Panc1 (cell line): ENCODE data around the gene CYP2W1. TPM values are rescaled to one million over a fixed set of nuclear protein-coding genes. Genes with fewer than 3 reads are reported as not detected.

Source experiments
- ATAC-seq: fragments of 200-7000 bp; cut with Tn5 transposase; 2 replicates; pipeline ENCODE4 v1.9.1; 2020; ENCODE audit warnings: mild to moderate bottlenecking, moderate library complexity
- BruUV-seq: library from RNA; stranded (reverse); fragments of 400-500 nt; replicated peaks from 2 replicates; lab custom pipeline; 2021; lab: Mats Ljungman, UMichigan
- CTCF ChIA-PET: fragments of 300-600 bp; sonication (Branson Sonifier 250); formaldehyde crosslinking; loops from one replicate; lab custom pipeline; 2022; ENCODE audit warnings: antibody characterized with exemption; lab: Charles Lee
- POLR2A ChIA-PET: fragments of 300-600 bp; sonication (Branson Sonifier 250); formaldehyde crosslinking; loops from one replicate; lab custom pipeline; 2022; ENCODE audit warnings: antibody characterized with exemption; lab: Charles Lee
- DNase-seq: peaks from one replicate; pipeline ENCODE4 v3.0.0-alpha.2; 2010; ENCODE audit warnings: low read depth, low spot score
- H3K27ac ChIP-seq: 2 replicates; pipeline ENCODE4 v1.5.1; 2011; ENCODE audit warnings: mild to moderate bottlenecking, low read length, inconsistent platforms
- H3K27me3 ChIP-seq: fragments of 200-500 bp; sonication (Bioruptor generic); 2 replicates; pipeline ENCODE4 v1.6.0; 2014; ENCODE audit warnings: low read length, inconsistent platforms; ENCODE audit not compliant: control insufficient read depth, insufficient read depth
- H3K36me3 ChIP-seq: fragments of 200-500 bp; sonication (Bioruptor generic); 2 replicates; pipeline ENCODE4 v1.5.1; 2014; ENCODE audit warnings: inconsistent platforms, mild to moderate bottlenecking, low read length, moderate library complexity; ENCODE audit not compliant: control insufficient read depth, insufficient read depth
- H3K4me1 ChIP-seq: 2 replicates; pipeline ENCODE4 v1.5.1; 2011; ENCODE audit warnings: inconsistent platforms, mild to moderate bottlenecking, low read length, moderate library complexity; ENCODE audit not compliant: control insufficient read depth, insufficient read depth
- H3K4me3 ChIP-seq, 2 experiments: 2 replicates each; pipeline ENCODE4 v1.5.1; 2011 to 2012; ENCODE audit warnings: low read depth in 2 of 2, low read length in 2 of 2, mild to moderate bottlenecking in 2 of 2, inconsistent platforms in 1 of 2, moderate library complexity in 1 of 2
- H3K9me3 ChIP-seq: fragments of 200-500 bp; sonication (Bioruptor generic); 2 replicates; pipeline ENCODE4 v1.5.1; 2014; ENCODE audit warnings: low read depth, mild to moderate bottlenecking, inconsistent platforms, low read length, moderate library complexity; ENCODE audit not compliant: control insufficient read depth, insufficient read depth
- CTCF ChIP-seq: fragments of 450-650 bp; IDR thresholded peaks from 2 replicates; pipeline ENCODE4 v1.5.1; 2017; ENCODE audit warnings: mild to moderate bottlenecking
- POLR2AphosphoS5 ChIP-seq: IDR thresholded peaks from 2 replicates; pipeline ENCODE4 v1.6.1; 2012; ENCODE audit warnings: mild to moderate bottlenecking, low read depth, low read length, moderate library complexity
- SIN3A ChIP-seq: IDR thresholded peaks from 2 replicates; pipeline ENCODE4 v1.6.1; 2012; ENCODE audit warnings: low read depth, mild to moderate bottlenecking, low read length, moderate library complexity, borderline replicate concordance; ENCODE audit not compliant: insufficient read depth
- TCF7L2 ChIP-seq: IDR thresholded peaks from 2 replicates; pipeline ENCODE4 v1.6.1; 2011; ENCODE audit warnings: mild to moderate bottlenecking, low read depth, low read length, inconsistent platforms
- in situ Hi-C: cut with HindIII; loops from 2 replicates; pipeline ENCODE4 v1.10.0; 2016; ENCODE audit warnings: low sequenced_read_pairs, low pct_unique_long_range_greater_than_20kb
- intact Hi-C: fragments of 100-400 bp; cut with micrococcal nuclease; formaldehyde crosslinking; loops from one replicate; pipeline ENCODE4 v1.10.0; 2022; ENCODE audit not compliant: unreplicated experiment
- total RNA-seq: library from RNA; stranded (reverse); gene quantifications from one replicate; pipeline ENCODE4 v1.2.1, GENCODE V29; 2021; ENCODE audit not compliant: unreplicated experiment
- TF ChIP-seq, protein P1 (sequence below), 2 experiments: IDR thresholded peaks; 2 replicates each; pipeline ENCODE4 v1.6.1; 2011 to 2012; ENCODE audit warnings: low read depth in 2 of 2, control low read depth in 1 of 2, low read length in 1 of 2, mild to moderate bottlenecking in 1 of 2, moderate library complexity in 1 of 2; ENCODE audit not compliant: insufficient read depth in 1 of 2

Gene CYP2W1
- total RNA-seq, 1 experiment from 2014 or later: 0.74 TPM

DNA sequence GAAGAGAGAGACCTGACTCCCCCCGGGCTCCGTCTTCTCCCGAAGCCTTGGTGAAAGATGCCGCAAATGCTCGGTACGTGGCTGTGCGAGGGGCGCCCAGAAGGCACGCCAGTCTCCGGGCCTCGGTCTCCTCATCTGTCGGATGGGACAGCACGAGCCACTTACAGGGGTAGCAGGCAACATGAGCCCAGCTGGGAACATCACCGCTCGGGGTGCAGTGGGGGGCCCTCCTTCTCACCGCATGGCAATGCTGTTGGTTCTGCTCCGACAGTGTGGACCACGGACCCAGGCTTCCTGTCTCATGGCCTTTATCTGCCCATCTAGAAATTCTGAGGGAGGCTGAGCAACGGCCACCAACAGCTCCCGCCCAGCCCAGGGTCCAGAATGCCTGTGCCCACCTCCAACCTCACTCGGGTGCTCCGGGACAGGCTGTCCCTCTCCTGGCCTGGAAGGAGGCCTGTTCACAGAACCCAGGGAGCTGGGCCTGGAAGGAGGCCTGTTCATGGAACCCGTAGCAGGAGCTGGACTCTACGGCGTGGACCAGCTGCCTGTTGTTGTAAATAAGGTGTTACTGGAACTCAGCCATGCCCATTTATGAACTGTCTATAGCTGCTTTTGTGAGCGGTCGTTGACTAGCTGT lies 44.3 kb upstream of the CYP2W1 start:
- no peak for ATAC-seq
- BruUV-seq: no TSS peak

GRCh38 chr7:939843-940242 lies 43.1 kb upstream of the CYP2W1 start:
- Histone ChIP-seq H3K27ac (no peak overlapping the region), H3K27me3 (peaks cover 15% of the 10 kb centered on the region), H3K4me1 (peaks cover 6% of the 10 kb centered on the region), H3K36me3 (no peaks in the 10 kb centered on the region), H3K9me3 (peaks cover 10% of the 10 kb centered on the region; the same call in 1 of the 2 replicates), H3K4me3 (no peak overlapping the region)
- intact Hi-C loops: no loop called here
- POLR2A ChIA-PET: interaction anchor here (0.7 kb wide), 2 partner anchors 104 to 204 kb away, joined by 3 to 6 read pairs; no protein-coding TSS in a partner anchor
- TF ChIP-seq, protein P1, sequence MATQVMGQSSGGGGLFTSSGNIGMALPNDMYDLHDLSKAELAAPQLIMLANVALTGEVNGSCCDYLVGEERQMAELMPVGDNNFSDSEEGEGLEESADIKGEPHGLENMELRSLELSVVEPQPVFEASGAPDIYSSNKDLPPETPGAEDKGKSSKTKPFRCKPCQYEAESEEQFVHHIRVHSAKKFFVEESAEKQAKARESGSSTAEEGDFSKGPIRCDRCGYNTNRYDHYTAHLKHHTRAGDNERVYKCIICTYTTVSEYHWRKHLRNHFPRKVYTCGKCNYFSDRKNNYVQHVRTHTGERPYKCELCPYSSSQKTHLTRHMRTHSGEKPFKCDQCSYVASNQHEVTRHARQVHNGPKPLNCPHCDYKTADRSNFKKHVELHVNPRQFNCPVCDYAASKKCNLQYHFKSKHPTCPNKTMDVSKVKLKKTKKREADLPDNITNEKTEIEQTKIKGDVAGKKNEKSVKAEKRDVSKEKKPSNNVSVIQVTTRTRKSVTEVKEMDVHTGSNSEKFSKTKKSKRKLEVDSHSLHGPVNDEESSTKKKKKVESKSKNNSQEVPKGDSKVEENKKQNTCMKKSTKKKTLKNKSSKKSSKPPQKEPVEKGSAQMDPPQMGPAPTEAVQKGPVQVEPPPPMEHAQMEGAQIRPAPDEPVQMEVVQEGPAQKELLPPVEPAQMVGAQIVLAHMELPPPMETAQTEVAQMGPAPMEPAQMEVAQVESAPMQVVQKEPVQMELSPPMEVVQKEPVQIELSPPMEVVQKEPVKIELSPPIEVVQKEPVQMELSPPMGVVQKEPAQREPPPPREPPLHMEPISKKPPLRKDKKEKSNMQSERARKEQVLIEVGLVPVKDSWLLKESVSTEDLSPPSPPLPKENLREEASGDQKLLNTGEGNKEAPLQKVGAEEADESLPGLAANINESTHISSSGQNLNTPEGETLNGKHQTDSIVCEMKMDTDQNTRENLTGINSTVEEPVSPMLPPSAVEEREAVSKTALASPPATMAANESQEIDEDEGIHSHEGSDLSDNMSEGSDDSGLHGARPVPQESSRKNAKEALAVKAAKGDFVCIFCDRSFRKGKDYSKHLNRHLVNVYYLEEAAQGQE (IDR thresholded peaks at IDR 0.05; ENCODE audit: insufficient read depth in 1 of 2, low read depth in 2 of 2, low read length in 1 of 2): no peak
- no peak for TF ChIP-seq TCF7L2
- TF ChIP-seq CTCF: no peak
- TF ChIP-seq SIN3A: no peak
- no peak for TF ChIP-seq POLR2AphosphoS5
- DNase-seq (no peak), ATAC-seq (no peak)
- in situ Hi-C loops: no loop called here
- CTCF ChIA-PET: no interaction called here
- BruUV-seq: no TSS peak

More for the DNA sequence above, 44.3 kb upstream of the CYP2W1 start:
- DNase-seq: no peak
- Histone ChIP-seq H3K9me3 (peaks cover 10% of the 10 kb centered on the region; the same call in 1 of the 2 replicates), H3K27ac (no peak overlapping the region), H3K4me1 (peaks cover 6% of the 10 kb centered on the region), H3K27me3 (peaks cover 15% of the 10 kb centered on the region), H3K4me3 (no peak overlapping the region), H3K36me3 (no peaks in the 10 kb centered on the region)
- intact Hi-C loops: no loop called here
- in situ Hi-C loops: no loop called here
- ChIA-PET POLR2A (no interaction called here), CTCF (no interaction called here)
- TF ChIP-seq POLR2AphosphoS5 (no peak), CTCF (no peak), TCF7L2 (no peak), SIN3A (no peak)
- TF ChIP-seq, protein P1 (IDR thresholded peaks at IDR 0.05; ENCODE audit: insufficient read depth in 1 of 2, low read depth in 2 of 2, low read length in 1 of 2): no peak
